Myocyte (in vitro differentiated cells): ENCODE data around the gene TMEM115. TPM values are rescaled to one million over a fixed set of nuclear protein-coding genes. Genes with fewer than 3 reads are reported as not detected.
A peak's percentile ranks its signal among the peaks of the same experiment; 100 is the strongest.

Experiments
- DNase-seq: peaks from one replicate; pipeline ENCODE4 v3.0.0-alpha.2; 2012; ENCODE audit warnings: low read depth
- polyA plus RNA-seq: library from polyadenylated mRNA; unstranded; fragments of >200 nt; gene quantifications from one replicate; pipeline ENCODE4 v1.2.1, GENCODE V29; 2012; ENCODE audit warnings: missing spikeins
- total RNA-seq: library from RNA; depleted of rRNA; stranded (reverse); fragments of >200 nt; gene quantifications from 2 replicates; pipeline ENCODE4 v1.2.3, GENCODE V29; 2014

The TMEM115 gene, protein sequence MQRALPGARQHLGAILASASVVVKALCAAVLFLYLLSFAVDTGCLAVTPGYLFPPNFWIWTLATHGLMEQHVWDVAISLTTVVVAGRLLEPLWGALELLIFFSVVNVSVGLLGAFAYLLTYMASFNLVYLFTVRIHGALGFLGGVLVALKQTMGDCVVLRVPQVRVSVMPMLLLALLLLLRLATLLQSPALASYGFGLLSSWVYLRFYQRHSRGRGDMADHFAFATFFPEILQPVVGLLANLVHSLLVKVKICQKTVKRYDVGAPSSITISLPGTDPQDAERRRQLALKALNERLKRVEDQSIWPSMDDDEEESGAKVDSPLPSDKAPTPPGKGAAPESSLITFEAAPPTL
- 61.7 and 69.0 TPM in 2 replicates for total RNA-seq
- 53.0 TPM for polyA plus RNA-seq

GRCh38 chr3:50358911-50359759, at the start of gene TMEM115:
TSS of gene TMEM115 (minus strand) at chr3:50359521. CDS start at chr3:50359063, 458 bp downstream.
- peak; percentile 99 for DNase-seq

- DNase-seq, result no peak
Observed at GRCh38 chr3:50408443-50408944, 49.2 kb upstream of the TMEM115 start.

- DNase-seq, result no peak
Observed at GRCh38 chr3:50406487-50406886, 47.2 kb upstream of the TMEM115 start.

GRCh38 chr3:50405249-50405648, 45.9 kb upstream of the TMEM115 start:
- peak; percentile 32 for DNase-seq

DNA sequence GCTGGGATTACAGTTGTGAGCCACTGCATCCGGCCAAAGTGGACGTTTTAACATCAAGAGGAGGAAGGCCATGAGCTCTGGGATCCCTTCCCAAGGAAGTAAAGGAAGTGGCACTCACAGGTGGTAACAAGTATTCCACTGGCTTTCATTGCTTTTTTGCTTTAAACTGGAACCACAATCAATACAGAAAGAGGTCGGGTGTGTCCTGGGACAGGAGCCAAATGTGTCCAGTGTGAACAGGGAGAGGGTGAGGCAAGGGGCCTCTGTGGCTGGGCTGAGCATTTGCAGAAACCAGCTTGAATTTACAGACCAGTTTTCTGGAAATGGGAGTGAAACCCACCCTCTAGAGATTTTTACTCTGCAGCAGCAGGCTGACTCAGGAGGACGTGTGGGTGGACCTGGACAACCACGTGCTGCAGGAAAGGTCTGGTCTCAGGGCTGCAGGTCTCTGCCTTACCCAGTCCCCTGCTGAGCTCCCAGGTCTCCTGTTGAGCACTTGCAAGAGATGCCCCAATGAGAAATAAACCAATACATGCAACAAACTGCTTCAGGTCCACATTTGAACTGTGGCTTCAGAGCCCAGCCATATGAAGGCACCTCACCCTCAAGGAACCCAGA, 42.8 kb upstream of the TMEM115 start:
- DNase-seq, result no peak

DNA sequence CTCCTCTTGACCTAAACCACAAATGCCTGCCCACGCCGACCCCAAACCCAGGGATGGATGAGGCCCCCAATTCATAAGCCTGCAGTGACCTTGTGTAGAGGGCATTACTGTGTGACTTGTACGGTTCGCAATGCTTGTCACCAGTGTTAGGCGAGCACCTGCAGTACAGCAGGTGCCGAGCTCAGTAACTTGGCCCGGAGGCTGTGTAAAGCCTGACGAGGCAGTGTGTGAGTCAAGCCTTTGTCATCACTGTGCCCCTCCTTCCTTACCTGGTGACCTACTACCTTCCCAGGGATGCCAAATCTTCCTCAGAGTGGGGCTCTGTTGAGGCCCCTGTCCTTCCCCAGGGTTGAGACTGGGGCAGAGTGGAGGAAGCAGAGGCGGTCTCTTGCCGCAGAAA, 37.2 kb upstream of the TMEM115 start:
- DNase-seq, result no peak

DNA sequence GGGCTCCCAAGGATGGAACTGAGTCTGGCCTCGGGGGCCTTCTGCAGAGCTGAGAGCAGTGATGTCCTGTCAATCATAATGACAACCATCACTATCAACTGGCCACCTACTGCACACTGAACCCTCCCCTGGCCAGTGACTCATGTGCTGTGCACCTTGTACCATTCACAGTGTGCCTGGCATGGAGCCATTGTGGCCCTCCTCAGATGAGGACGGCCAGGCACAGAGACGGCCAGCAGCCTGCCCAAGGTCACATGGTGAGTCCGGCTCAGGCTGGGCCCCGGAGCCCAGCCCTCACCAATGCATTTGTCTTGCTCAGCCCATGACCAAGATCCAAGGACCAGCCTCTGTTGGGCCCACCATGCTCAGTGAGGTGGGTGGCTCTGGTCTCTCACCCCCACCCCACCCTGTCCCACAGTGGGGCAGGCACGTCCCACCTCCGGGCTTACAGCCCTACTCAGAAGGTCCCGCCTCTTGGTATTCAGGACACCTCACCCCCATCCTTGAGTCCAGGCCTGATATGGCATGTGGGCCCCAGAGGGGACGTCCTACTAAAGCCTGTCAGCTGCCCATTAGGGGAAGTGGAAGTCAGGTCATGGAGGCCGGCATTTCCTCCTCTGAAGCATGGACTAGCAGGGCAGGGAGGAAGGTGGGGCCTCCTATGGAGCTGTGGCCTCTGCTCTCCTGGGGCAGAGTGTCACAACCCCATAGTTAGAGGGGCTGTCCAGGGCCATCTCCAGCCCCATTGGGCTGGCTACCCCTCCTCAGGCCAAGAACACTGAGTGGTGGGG, 35.9 kb upstream of the TMEM115 start:
- DNase-seq, result no peak

- DNase-seq, result no peak
Observed at GRCh38 chr3:50393061-50393460, 33.7 kb upstream of the TMEM115 start.

GRCh38 chr3:50392101-50392715, 32.9 kb upstream of the TMEM115 start:
- peak; percentile 10 for DNase-seq

- peak; percentile 76 for DNase-seq
Observed at GRCh38 chr3:50390508-50391224, 31.3 kb upstream of the TMEM115 start.

GRCh38 chr3:50389414-50389767, 30.1 kb upstream of the TMEM115 start:
- DNase-seq, result no peak

DNA sequence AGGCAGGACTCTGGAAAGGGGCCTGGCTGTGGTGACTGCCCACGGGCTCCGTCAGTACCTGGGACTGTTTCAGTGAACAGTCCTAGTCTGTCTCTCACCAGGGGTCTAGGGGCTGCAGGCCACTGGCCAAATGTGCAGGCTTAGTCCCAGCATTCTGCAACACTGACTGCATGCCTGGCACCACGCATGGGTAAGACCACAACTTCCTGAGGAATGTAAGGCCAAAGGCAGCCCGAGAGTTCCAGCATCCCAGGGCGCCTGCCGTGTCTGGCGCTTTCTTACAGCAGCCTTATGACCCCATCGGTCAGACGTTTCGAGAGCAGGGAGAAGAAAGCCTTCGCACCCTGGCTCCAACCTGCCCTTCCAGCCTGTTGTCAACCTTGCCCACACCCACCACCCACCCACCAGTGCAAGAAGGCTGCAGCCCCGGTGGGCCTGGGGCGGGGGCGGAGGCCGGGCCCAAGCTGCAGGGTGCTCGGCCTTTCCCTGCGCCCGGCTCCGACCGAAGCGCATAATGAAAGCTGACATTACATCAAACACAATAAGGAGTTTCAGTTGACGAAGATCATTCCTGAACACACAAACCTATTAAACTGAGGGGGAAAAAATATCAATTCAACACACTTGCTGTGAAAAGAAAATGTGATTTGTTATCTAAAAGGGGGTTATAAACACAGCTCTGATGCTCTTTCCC, 29.5 kb upstream of the TMEM115 start:
- no peak for DNase-seq

- peak; percentile 29 for DNase-seq
Observed at GRCh38 chr3:50388016-50388719, 28.8 kb upstream of the TMEM115 start.

DNA sequence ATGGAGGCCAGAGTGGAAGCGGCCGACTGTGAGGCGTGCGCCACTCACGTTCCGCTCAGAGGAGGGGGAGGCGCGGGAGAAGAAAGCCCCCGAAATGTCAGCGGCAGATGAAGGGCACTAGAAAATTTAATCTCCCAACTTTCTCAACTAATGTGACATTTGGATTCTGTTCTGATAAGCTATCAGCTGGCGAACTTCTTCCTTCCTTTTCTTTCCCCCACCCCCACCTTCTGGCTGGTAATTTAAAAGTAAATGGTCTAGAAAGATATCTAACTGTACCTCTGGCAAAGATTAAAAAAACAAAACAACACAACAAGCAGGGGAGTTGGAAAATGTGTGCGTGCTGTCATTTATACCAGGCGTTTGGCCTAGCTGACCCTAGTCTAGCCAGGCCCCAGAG, 26.4 kb upstream of the TMEM115 start:
- DNase-seq, result no peak

GRCh38 chr3:50383750-50384149, 24.4 kb upstream of the TMEM115 start:
- no peak for DNase-seq

- no peak for DNase-seq
Observed at GRCh38 chr3:50382722-50383121, 23.4 kb upstream of the TMEM115 start.

GRCh38 chr3:50381383-50381782, 22.1 kb upstream of the TMEM115 start:
- no peak for DNase-seq

DNA sequence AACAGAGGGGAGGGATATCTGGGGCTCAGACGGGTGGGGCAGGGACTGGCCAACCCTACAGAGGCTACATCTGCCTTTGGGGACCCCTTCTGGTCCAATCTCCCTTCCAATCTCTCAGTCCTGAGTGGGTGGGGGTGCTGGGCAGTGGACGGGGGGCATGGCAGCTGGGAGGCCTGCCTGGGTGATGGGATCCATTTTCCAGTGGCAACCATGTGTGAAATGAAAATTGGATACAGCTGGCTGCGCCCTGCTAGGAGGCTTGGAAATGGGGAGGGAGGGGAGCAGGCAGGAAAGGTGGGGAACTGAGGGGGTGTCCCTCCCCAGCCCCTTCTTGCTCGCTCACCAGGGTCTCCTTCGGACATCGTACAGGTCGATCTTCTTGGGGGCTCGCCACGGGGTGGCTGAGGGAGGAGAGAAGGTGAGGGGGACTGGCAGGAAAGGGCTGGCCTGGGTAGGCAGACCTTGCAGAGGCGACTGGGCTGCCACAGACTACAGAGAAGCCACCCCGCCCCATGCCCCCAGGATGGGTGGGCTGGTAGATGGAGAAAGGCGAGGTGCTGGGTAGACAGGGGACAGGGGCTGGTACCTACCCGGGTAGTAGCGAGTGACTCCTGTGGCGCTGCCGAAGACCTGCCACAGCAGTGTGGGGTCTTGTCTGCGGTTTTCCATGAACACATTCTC, 21.2 kb upstream of the TMEM115 start:
- DNase-seq, result no peak
